ENCODE data around the gene ZNF580.

The ZNF580 gene

DNA sequence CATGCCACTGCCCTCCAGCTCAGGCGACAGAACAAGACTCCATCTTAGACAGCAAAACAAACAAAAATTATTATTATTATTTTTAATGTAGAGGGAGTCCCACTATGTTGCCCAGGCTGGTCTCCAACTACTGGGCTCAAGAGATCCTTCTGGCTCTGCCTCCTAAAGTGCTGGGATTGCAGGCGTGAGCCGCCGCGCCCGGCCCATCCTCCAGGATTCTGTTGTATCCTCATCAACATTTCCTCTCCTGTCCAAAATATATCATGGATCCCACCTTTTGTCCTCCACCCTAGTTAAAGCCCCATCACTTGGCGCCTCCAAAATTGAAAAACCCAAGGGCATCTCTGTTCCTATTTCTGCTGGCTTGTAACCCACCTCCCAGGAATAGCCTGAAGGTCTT, 17.7 kb upstream of the ZNF580 start:
- DNase-seq (ENCODE audit: low read depth in 3 of 3) = no peak

DNA sequence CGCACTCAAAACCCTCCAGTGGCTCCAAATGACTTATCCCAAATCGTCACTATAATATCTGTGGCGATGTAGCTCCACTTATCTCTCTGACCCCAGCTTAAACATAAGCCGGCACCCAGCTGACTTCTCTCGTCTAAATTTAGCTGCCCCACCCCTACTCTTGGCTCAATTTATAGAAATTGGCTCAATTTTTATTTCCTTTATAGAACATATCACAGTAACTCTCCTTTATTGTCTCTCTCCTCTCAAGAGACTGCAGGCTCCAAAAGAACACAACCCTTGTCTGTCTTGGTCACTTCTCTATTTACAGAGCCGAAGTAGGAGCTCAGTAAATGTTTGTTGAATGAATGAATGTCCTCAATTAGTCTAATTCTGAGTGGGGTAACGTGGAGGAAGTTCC, 17.2 kb upstream of the ZNF580 start:
- no peak for DNase-seq (ENCODE audit: low read depth in 3 of 3)

DNA sequence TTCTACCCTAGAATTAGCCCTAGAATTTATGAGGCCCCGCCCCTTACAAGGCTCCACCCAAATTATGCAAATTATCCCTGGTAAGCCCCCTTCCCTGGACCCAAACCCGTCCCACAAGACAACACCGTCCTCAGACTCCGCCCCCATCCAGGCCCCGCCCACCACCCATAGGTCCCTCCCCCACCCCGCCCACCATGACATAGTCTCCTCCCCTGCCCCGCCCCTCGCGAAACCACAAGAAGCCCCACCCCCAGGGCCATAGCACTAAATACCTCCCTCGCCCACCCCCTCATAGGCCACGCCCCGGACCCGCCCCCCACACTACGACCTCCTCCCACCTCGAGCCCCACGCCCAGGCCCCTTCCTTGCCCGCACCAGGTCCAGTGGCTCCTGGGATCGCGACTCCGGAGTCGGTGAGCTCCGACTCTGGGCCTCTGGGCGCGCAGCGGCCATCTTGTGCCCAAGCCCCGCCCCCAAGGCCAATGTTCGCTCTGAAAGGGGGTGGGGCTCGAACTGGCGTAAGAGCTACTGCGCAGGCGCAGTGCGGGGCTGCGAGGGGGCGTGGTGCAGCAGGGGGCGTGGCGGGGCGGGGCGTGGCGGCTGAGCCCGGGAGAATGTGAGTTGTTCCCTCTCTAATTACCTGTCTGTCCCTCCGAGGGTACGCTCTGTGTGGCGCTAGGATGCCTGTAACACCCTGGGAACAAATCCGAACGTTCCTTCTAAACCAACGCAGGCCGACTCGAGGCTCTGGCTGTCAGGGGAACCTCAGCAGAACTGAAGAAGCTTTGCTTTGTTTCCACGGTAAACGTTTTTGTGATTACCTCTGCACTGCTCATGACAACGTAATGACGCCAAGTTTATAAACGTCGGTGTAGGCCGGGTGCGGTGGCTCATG, 16.4 kb upstream of the ZNF580 start, which contains the start of gene ZNF784:
ZNF784 (minus strand) TSS at position 458 of the 895 bp plus-strand sequence; CDS start at position 453, 5 bp downstream.
- peak; percentile 87 to 91 (median 88) for DNase-seq (ENCODE audit: low read depth in 3 of 3)

- DNase-seq (ENCODE audit: low read depth in 3 of 3) = no peak
These were observed 15.8 kb upstream of the ZNF580 start for GRCh38 chr19:55625004-55625326.

DNA sequence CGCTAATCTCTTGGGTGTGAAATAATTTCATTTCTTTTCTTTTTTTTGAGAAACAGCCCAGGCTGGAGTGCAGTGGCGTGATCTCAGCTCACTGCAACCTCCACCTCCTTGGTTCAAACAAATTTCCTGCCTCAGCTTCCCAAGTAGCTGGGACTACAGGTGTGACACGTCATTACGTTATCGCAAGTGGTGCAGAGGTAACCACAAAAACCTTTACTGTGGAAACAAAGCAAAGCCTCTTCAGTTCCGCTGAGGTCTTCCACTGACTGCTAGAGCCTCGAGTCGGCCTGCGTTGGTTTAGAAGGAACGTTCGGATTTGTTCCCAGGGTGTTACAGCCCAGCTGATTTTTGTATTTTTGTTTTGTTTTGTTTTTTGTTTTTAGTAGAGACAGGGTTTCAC, 14.5 kb upstream of the ZNF580 start:
- DNase-seq (ENCODE audit: low read depth in 3 of 3) = peak in 1 of 3 experiments; percentile 41

- peak; percentile 74 to 92 (median 77) for DNase-seq (ENCODE audit: low read depth in 3 of 3)
These were observed 8.4 kb upstream of the ZNF580 start for GRCh38 chr19:55632463-55632834.

DNA sequence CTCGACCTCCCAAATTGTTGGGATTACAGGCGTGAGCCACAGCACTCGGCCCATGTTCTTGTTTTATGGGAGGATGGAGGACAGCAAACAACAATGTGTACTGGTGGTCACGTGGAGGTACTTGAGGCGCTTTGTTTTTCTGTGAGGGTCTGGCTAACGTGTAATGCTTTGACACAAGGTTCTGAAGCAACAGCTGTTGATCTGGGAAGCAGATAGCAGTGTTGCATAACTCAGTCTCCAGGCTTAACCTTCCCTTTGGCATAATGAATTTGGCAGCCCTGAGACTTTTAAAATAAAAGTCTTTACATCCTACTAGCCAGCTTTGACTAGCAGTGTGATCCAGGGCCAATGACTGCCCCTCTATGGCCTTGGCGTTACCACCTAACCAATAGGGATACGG, 6.9 kb upstream of the ZNF580 start:
- no peak for DNase-seq (ENCODE audit: low read depth in 3 of 3)

- DNase-seq (ENCODE audit: low read depth in 3 of 3) = no peak
These were observed 5.5 kb upstream of the ZNF580 start for GRCh38 chr19:55635334-55635717.

DNA sequence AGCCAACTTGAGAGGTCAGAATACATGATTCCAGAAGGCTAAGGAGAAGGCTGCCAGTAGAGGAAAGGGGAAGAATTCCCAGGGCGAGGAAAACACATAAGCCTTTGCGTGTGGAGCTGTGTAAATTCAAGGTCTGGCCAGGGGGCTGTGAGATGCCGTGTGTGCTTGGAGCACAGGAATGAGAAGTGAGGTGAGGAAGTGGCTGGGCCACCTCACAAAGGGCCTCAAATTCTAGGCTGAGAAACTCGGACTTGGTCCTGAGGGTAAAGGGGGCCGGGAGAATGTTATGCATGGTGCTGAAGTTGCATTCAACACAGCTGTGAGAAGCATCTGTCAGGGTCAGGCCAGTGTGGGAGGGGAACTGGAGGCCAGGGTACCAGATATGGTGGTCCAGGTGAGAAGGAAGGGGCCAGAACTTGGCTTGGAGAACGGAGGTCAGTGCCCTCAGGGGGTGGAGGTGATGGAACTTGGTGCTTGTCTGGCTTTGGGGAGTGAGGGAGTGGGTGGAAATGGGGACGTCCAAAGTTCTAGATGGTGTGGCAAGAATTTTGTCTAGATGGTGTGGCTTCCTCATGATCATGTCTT, 4.9 kb upstream of the ZNF580 start:
- no peak for DNase-seq (ENCODE audit: low read depth in 3 of 3)

DNA sequence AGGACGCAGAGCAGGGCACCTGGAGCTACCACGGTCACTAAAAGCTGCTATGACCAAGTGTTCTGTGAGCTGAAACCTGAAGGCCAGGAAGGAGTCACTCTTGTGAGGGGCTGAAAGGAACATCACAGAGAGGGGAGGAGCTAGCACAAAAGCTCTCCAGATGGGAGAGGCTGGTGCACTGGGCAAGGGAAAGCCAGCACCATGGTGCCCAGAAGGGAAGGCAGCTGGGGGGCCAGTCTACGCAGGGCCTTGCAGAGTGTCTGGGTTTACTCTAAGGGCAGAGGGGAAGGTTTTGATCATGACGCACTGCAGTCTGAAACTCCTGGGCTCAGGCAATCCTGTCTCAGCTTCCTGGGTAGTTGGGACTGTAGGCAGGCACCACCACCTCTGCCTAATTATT, 4.1 kb upstream of the ZNF580 start:
- no peak for DNase-seq (ENCODE audit: low read depth in 3 of 3)

DNA sequence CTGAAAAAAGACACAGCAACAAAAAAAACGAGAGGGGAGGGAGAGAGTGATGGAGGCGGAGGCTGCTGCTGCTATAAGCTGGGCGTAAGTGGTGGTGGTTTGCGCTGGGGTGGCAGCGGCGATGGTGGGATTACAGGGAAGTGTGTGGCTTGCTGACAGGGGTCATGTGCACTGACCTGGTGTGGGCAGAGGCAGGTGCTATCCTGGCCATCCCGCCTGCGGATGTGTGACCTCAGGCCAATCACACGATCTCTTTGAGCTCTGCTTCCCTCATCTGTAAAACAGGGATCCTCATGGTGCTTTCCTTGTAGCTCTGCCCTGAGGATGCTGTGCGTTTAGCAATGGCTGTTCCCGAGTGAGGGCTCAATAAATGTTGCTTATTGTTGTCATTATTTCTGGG, 3.3 kb upstream of the ZNF580 start:
- DNase-seq (ENCODE audit: low read depth in 3 of 3) = no peak

DNA sequence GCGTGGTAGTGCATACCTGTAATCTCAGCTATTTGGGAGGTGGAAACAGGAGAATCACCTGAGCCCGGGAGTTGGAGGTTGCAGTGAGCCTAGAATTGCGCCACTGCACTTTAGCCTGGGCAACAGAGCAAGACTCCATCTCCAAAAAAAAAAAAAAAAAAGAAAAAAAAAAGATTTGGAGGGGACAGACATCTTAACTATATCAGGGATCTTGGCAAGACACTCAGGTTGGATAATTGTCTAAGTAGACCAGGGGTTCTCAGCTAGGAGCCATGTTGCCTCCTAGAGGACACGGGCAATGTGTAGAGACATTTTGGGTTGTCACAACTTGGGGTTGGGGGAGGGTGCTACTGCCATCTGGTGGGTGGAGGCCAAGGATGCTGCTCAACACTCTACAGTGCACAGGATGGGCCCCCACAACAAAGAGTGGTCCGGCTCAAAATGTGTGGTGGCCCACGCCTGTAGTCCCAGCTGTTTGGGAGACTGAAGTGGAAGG, 1.9 kb upstream of the ZNF580 start:
- DNase-seq (ENCODE audit: low read depth in 3 of 3) = peak in 1 of 3 experiments; percentile 64

DNA sequence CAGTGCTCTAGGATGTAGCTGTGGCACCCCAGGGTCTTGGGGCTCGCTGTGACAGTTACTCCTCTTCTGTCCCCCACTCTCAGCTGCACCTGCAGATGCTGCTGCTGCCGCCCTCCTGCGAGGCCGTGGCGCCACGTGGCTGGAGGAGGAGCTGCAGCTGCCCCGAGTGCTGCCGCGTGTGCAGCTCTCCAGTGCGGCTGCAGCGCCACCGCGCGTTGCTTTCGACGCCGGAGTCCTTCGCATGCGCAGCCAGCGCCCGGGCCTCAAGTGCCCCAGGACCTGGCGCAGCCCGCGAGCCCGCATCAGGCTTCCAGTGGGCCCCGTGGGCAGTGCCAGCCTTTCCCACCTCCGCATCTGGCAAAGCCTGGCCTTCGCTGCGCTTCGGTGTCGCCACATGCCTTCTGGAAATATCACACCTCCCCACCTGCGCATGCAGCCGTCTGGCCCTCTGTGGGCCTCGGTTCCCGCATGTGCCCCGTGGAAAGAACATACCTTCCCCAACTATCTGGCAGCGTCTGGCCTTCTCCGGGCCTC, 692 bp upstream of the ZNF580 start:
- DNase-seq (ENCODE audit: low read depth in 3 of 3) = peak in 1 of 3 experiments; percentile 67

GRCh38 chr19:55641426-55642152, 787 bp downstream of the ZNF580 start:
- DNase-seq (ENCODE audit: low read depth in 3 of 3) = peak in 1 of 3 experiments; percentile 32

DNA sequence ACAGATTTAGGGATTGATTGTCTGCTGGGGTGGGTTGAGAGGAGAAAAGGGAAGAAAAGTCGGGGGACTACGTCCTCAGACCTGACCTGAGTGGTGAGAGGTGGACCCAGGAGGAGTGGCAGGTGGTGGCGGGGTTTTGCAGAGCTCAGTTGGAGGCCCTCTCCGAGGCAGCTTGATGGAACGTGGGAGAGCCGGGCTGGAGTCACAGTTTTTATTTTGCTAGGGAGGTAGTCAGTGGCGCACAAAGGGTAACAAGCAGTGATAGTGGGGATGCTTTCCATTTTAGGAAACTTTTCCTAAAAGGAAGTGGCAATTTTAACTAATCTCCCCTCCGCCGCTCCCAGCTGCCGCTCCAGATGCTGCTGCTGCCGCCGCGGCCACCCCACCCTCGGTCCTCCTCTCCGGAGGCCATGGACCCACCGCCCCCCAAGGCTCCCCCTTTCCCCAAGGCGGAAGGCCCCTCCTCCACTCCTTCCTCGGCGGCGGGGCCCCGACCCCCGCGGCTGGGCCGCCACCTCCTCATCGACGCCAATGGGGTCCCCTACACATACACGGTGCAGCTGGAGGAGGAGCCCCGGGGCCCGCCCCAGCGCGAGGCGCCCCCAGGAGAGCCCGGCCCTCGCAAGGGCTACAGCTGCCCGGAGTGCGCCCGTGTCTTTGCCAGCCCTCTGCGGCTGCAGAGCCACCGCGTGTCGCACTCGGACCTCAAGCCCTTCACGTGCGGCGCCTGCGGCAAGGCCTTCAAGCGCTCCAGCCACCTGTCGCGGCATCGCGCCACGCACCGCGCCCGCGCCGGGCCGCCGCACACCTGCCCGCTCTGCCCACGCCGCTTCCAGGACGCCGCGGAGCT, 1.6 kb downstream of the ZNF580 start:
- peak in 1 of 3 experiments; percentile 40 for DNase-seq (ENCODE audit: low read depth in 3 of 3)

GRCh38 chr19:55643003-55643886, 2.4 kb downstream of the ZNF580 start, which contains the start of gene ZNF581:
ZNF581 (plus strand) TSS chr19:55643649; CDS start chr19:55644572, 923 bp downstream.
- peak; percentile 68 to 83 (median 78) for DNase-seq (ENCODE audit: low read depth in 3 of 3)

- DNase-seq (ENCODE audit: low read depth in 3 of 3) = no peak
These were observed 3.0 kb downstream of the ZNF580 start for GRCh38 chr19:55643887-55644176.

- DNase-seq (ENCODE audit: low read depth in 3 of 3) = no peak
These were observed 3.5 kb downstream of the ZNF580 start for GRCh38 chr19:55644191-55644833.

- DNase-seq (ENCODE audit: low read depth in 3 of 3) = no peak
These were observed 4.2 kb downstream of the ZNF580 start for GRCh38 chr19:55644842-55645511.

Measured in stimulated activated CD4-positive, alpha-beta T cell treated with anti-CD3 and anti-CD28 coated beads, TNF-alpha, amount 100 ng/mL, for 24 hours (primary cell).